NCI-H1105 treated with DMSO at 0.1 percent for 48 hours (cell line): ENCODE results near the gene DLG3.
"Not testable (repeated sequence)": the region's sequence is repeated elsewhere in the genome, so short reads cannot be mapped to it uniquely, and the experiment has no call there.

ENCODE experiments used
- DNase-seq: peaks from one replicate; lab custom pipeline; 2025; lab: John Stamatoyannopoulos, UW

The DLG3 gene

GRCh38 chrX:70444326-70444945 is at the start of gene DLG3:
TSS of gene DLG3 (plus strand) at chrX:70444835. CDS start at chrX:70445202, 367 bp downstream.
- peak; percentile 51 for DNase-seq

- no peak for DNase-seq
These were observed 45.7 kb upstream of the DLG3 start for GRCh38 chrX:70398899-70399298.

GRCh38 chrX:70400181-70400580 is 44.5 kb upstream of the DLG3 start:
- DNase-seq = not testable (repeated sequence)

- DNase-seq = no peak
These were observed 41.9 kb upstream of the DLG3 start for GRCh38 chrX:70402721-70403120.

- DNase-seq = no peak
These were observed 39.6 kb upstream of the DLG3 start for GRCh38 chrX:70405003-70405402.

GRCh38 chrX:70410921-70411320 is 33.7 kb upstream of the DLG3 start:
- no peak for DNase-seq

- DNase-seq = no peak
These were observed 33.2 kb upstream of the DLG3 start for GRCh38 chrX:70411475-70411874.

- DNase-seq = peak; percentile 24
These were observed 23.0 kb upstream of the DLG3 start for GRCh38 chrX:70421618-70422017.

- peak; percentile 57 for DNase-seq
These were observed 21.7 kb upstream of the DLG3 start, which contains the start of gene GDPD2 for GRCh38 chrX:70422851-70423341. TSS of gene GDPD2 (plus strand) at chrX:70423314. CDS start at chrX:70424985, 1,671 bp downstream.

- DNase-seq = no peak
These were observed 20.5 kb upstream of the DLG3 start for GRCh38 chrX:70423936-70424675.

- no peak for DNase-seq
These were observed 19.8 kb upstream of the DLG3 start for GRCh38 chrX:70424801-70425200.

- no peak for DNase-seq
These were observed 18.1 kb upstream of the DLG3 start for GRCh38 chrX:70426286-70427278.

- no peak for DNase-seq
These were observed 17.3 kb upstream of the DLG3 start for GRCh38 chrX:70427365-70427764.

GRCh38 chrX:70429759-70430158 is 14.9 kb upstream of the DLG3 start:
- DNase-seq = no peak

- DNase-seq = no peak
These were observed 11.4 kb upstream of the DLG3 start for GRCh38 chrX:70432936-70433847.

GRCh38 chrX:70433848-70434351 is 10.7 kb upstream of the DLG3 start:
- peak; percentile 57 for DNase-seq

- DNase-seq = peak; percentile 77
These were observed 10.2 kb upstream of the DLG3 start for GRCh38 chrX:70434352-70434866.

- DNase-seq = no peak
These were observed 9.6 kb upstream of the DLG3 start for GRCh38 chrX:70434914-70435586.

GRCh38 chrX:70436343-70436742 is 8.3 kb upstream of the DLG3 start:
- peak; percentile 38 for DNase-seq

GRCh38 chrX:70437011-70437410 is 7.6 kb upstream of the DLG3 start:
- no peak for DNase-seq
